Pancreas (tissue), 10 donors: ENCODE measurements around the gene TRAK1. TPM values are rescaled to one million over a fixed set of nuclear protein-coding genes. Genes with fewer than 3 reads are reported as not detected.

Experiments used
- ATAC-seq, 4 donors: fragments of 200-7000 bp; cut with Tn5 transposase; one replicate each; pipeline versions ENCODE4 v1.8.0 to v1.9.1; 2020; ENCODE audit warnings: mild to moderate bottlenecking in 4 of 4, moderate library complexity in 4 of 4
- DNase-seq, 6 donors: peaks; one replicate each; pipeline ENCODE4 v3.0.0-alpha.2; 2020
- FAIRE-seq: peaks from 2 replicates; lab custom pipeline; 2012; peaks lifted over from hg19 to GRCh38; lab: Jason Lieb, UNC
- H3K27ac ChIP-seq, 4 donors: fragments of 200-600 bp; sonication (generic); 1 replicate in 3 of 4; 2 replicates in 1 of 4; pipeline versions ENCODE4 v1.5.0 to v1.8.0; 2020
- H3K27me3 ChIP-seq, 4 donors: fragments of 200-600 bp; one replicate each; pipeline ENCODE4 v1.8.0; 2021
- H3K36me3 ChIP-seq, 3 donors: fragments of 200-600 bp; sonication (generic) in 1 of 3; one replicate each; pipeline versions ENCODE4 v1.5.0 to v1.8.0; 2020 to 2021
- H3K4me1 ChIP-seq, 3 donors: fragments of 200-600 bp; one replicate each; pipeline ENCODE4 v1.8.0; 2021
- H3K4me3 ChIP-seq, 4 donors: fragments of 200-600 bp; sonication (generic) in 2 of 4; one replicate each; pipeline versions ENCODE4 v1.5.0 to v1.8.0; 2020 to 2021
- H3K9me3 ChIP-seq, 4 donors: fragments of 200-600 bp; one replicate each; pipeline ENCODE4 v1.8.0; 2021
- CTCF ChIP-seq, 4 donors: fragments of 200-600 bp; sonication (generic) in 3 of 4; IDR thresholded peaks; one replicate each; pipeline versions ENCODE4 v1.5.0 to v1.8.0; 2021; ENCODE audit warnings: antibody characterized with exemption in 4 of 4
- WGBS, 2 donors: extraction: QIAGEN DNeasy Blood & Tissue Kit; methylation state at CpG; one replicate each; pipeline ENCODE4 v1.1.7; 2013; 5-methylcytosine and 5-hydroxymethylcytosine counted together
- intact Hi-C, 3 donors: fragments of 100-400 bp; cut with DNase I; formaldehyde crosslinking; loops; one replicate each; pipeline versions ENCODE4 v1.11.1 to v1.14.2; 2022
- polyA plus RNA-seq, 2 donors: library from polyadenylated mRNA; stranded (reverse); fragments of 200-250 nt; gene quantifications; one replicate each; pipeline ENCODE4 v1.2.3, GENCODE V29; 2013
- total RNA-seq, 6 donors: library from RNA; stranded (reverse); fragmentation: NEBNext Ultra II Directional in 4 of 6; extraction: Animal tissue kit (Norgen Biotek cat#: 25700) in 4 of 6; gene quantifications; one replicate each; pipeline versions ENCODE4 v1.2.1 to v1.2.4, GENCODE V29; 2021 to 2023
- donor health status: healthy with polysubstance abuse.
- donor health status: DM: no; HTN: no; CAD: no; lungs with moderate emphysema.
- donor health status: DM: no; HTN: no; CAD: no.
- donor health status: control.
- donor health status: control.
- donor health status: Bipolar disorder and iron deficiency.
- donor health status: DM: yes; HTN: yes; CAD: no.
- donor health status: DM: no; HTN: no; CAD: no.
- donor health status: DM: no; HTN: no; CAD: no.
- donor health status: DM: yes; HTN: yes; CAD: no.

TRAK1 gene
- total and polyA plus RNA-seq, 8 donors = 9.3 to 24.3 (median 11.7) TPM

GRCh38 chr3:42184651-42185443, 93.7 kb downstream of the TRAK1 start:
- TF ChIP-seq CTCF (IDR thresholded peaks at IDR 0.05) = no peak
- H3K36me3 ChIP-seq = peaks cover 0 to 7% (median 0%) of the 10 kb centered on the region in 3 donors
- H3K4me3 ChIP-seq = no peak overlapping the region
- FAIRE-seq = no peak
- no peaks in the 10 kb centered on the region for H3K27me3 ChIP-seq
- peak in 1 of 4 donors; percentile 58 for ATAC-seq
- H3K9me3 ChIP-seq = no peaks in the 10 kb centered on the region
- peak overlapping the region in 2 of 4 donors; percentile 8 to 13 for H3K27ac ChIP-seq
- intact Hi-C loops = loop anchor here in 1 of 3 donors (10.0 kb wide), 1 partner anchor 280 kb away; no protein-coding TSS in a partner anchor
- no peak for DNase-seq
- peaks cover 0 to 6% (median 4%) of the 10 kb centered on the region in 3 donors for H3K4me1 ChIP-seq
- WGBS, 2 donors = 84 to 85% methylated on average over 23 of the region's 23 CpGs

GRCh38 chr3:42187936-42188335, 96.8 kb downstream of the TRAK1 start:
- no peak for TF ChIP-seq CTCF (IDR thresholded peaks at IDR 0.05)
- FAIRE-seq = no peak
- 87 to 95% methylated on average over 9 of the region's 9 CpGs for WGBS, 2 donors
- H3K27me3 ChIP-seq = no peaks in the 10 kb centered on the region
- peaks cover 0 to 7% (median 0%) of the 10 kb centered on the region in 3 donors for H3K36me3 ChIP-seq
- no peak overlapping the region for H3K27ac ChIP-seq
- no peaks in the 10 kb centered on the region for H3K4me1 ChIP-seq
- no peak overlapping the region for H3K4me3 ChIP-seq
- intact Hi-C loops = loop anchor here in 1 of 3 donors (10.0 kb wide), 1 partner anchor 283 kb away; no protein-coding TSS in a partner anchor
- no peak for ATAC-seq
- DNase-seq = no peak
- H3K9me3 ChIP-seq = no peaks in the 10 kb centered on the region

GRCh38 chr3:42188376-42188775, 97.2 kb downstream of the TRAK1 start:
- Histone ChIP-seq H3K4me1 (no peaks in the 10 kb centered on the region), H3K27ac (no peak overlapping the region), H3K4me3 (no peak overlapping the region), H3K9me3 (no peaks in the 10 kb centered on the region), H3K27me3 (no peaks in the 10 kb centered on the region), H3K36me3 (peaks cover 0 to 7% (median 0%) of the 10 kb centered on the region in 3 donors)
- no peak for DNase-seq
- no peak for FAIRE-seq
- ATAC-seq = no peak
- intact Hi-C loops = loop anchor here in 1 of 3 donors (10.0 kb wide), 1 partner anchor 284 kb away; no protein-coding TSS in a partner anchor
- WGBS, 2 donors = 93 to 95% methylated on average over 1 of the region's 1 CpG
- no peak for TF ChIP-seq CTCF (IDR thresholded peaks at IDR 0.05)

GRCh38 chr3:42189001-42189460, 97.9 kb downstream of the TRAK1 start:
- intact Hi-C loops = loop anchor here in 1 of 3 donors (10.0 kb wide), 1 partner anchor 284 kb away; no protein-coding TSS in a partner anchor
- FAIRE-seq = no peak

More at GRCh38 chr3:42189001-42189460, 97.9 kb downstream of the TRAK1 start:
- TF ChIP-seq CTCF (IDR thresholded peaks at IDR 0.05) = no peak
- H3K4me3 ChIP-seq = no peak overlapping the region
- WGBS, 2 donors = 62 to 71% methylated on average over 6 of the region's 6 CpGs
- DNase-seq (no peak), ATAC-seq (no peak)
- peaks cover 0 to 13% (median 0%) of the 10 kb centered on the region in 3 donors for H3K36me3 ChIP-seq
- H3K27ac ChIP-seq = no peak overlapping the region
- no peaks in the 10 kb centered on the region for H3K4me1 ChIP-seq
- H3K9me3 ChIP-seq = no peaks in the 10 kb centered on the region
- no peaks in the 10 kb centered on the region for H3K27me3 ChIP-seq
